DND-41 (cell line): ENCODE measurements around the gene POC1B.

ENCODE experiments used
- ATAC-seq: fragments of 200-7000 bp; cut with Tn5 transposase; 3 replicates; pipeline ENCODE4 v1.9.1; 2021; ENCODE audit warnings: low read depth; ENCODE audit not compliant: insufficient read depth
- DNase-seq: peaks from one replicate; pipeline ENCODE4 v3.0.0-alpha.2; 2020
- H2AFZ ChIP-seq: 2 replicates; pipeline ENCODE4 v1.6.0; 2012; ENCODE audit warnings: low read depth, low read length
- H3K27ac ChIP-seq: 2 replicates; pipeline ENCODE4 v1.5.1; 2012; ENCODE audit warnings: low read length, inconsistent platforms
- H3K27me3 ChIP-seq: fragments of 200-600 bp; sonication (generic); 2 replicates; pipeline ENCODE4 v1.6.0; 2012; ENCODE audit warnings: low read length, mild to moderate bottlenecking, inconsistent platforms; ENCODE audit not compliant: insufficient read depth, poor library complexity
- H3K36me3 ChIP-seq: 2 replicates; pipeline ENCODE4 v1.5.1; 2012; ENCODE audit warnings: low read length, inconsistent platforms; ENCODE audit not compliant: insufficient read depth
- H3K4me1 ChIP-seq: 2 replicates; pipeline ENCODE4 v1.5.1; 2012; ENCODE audit warnings: mild to moderate bottlenecking, low read length; ENCODE audit not compliant: insufficient read depth
- H3K4me2 ChIP-seq: 2 replicates; pipeline ENCODE4 v1.6.0; 2012; ENCODE audit warnings: mild to moderate bottlenecking, moderate library complexity, low read length, inconsistent platforms; ENCODE audit not compliant: insufficient read depth
- H3K4me3 ChIP-seq, 2 experiments: fragments of 200-600 bp in 1 of 2; shearing (Covaris generic) in 1 of 2; 2 replicates each; pipeline ENCODE4 v1.5.1; 2012 to 2016; ENCODE audit warnings: inconsistent platforms in 2 of 2, low read length in 2 of 2, mild to moderate bottlenecking in 2 of 2, low read depth in 1 of 2, moderate library complexity in 1 of 2
- H3K79me2 ChIP-seq: 2 replicates; pipeline ENCODE4 v1.6.0; 2012; ENCODE audit warnings: low read length, inconsistent platforms; ENCODE audit not compliant: insufficient read depth
- H3K9ac ChIP-seq: 2 replicates; pipeline ENCODE4 v1.6.0; 2012; ENCODE audit warnings: low read depth, mild to moderate bottlenecking, inconsistent platforms, low read length, moderate library complexity
- H3K9me3 ChIP-seq: 2 replicates; pipeline ENCODE4 v1.5.1; 2012; ENCODE audit warnings: low read length, moderate library complexity, mild to moderate bottlenecking, inconsistent platforms; ENCODE audit not compliant: insufficient read depth, severe bottlenecking
- H4K20me1 ChIP-seq: 2 replicates; pipeline ENCODE4 v1.6.0; 2012; ENCODE audit warnings: low read length; ENCODE audit not compliant: insufficient read depth
- CTCF ChIP-seq: IDR thresholded peaks from 2 replicates; pipeline ENCODE4 v1.5.1; 2012; ENCODE audit warnings: borderline replicate concordance, low read length, moderate library complexity, mild to moderate bottlenecking; ENCODE audit not compliant: poor library complexity, severe bottlenecking; ENCODE audit errors: extremely low read depth
- EZH2 ChIP-seq: IDR thresholded peaks from 3 replicates; pipeline ENCODE4 v1.6.1; 2012; ENCODE audit warnings: borderline replicate concordance, low read depth, mild to moderate bottlenecking, moderate library complexity, low read length, inconsistent platforms; ENCODE audit not compliant: severe bottlenecking

The POC1B gene

GRCh38 chr12:89370850-89371249 lies 155.0 kb downstream of the POC1B start:
- Histone ChIP-seq H3K9me3 (no peaks in the 10 kb centered on the region), H3K79me2 (no peaks in the 10 kb centered on the region), H3K36me3 (no peaks in the 10 kb centered on the region), H3K27me3 (no peaks in the 10 kb centered on the region), H3K4me1 (peaks cover 13% of the 10 kb centered on the region), H3K4me3 (no peak overlapping the region), H3K4me2 (no peak overlapping the region), H4K20me1 (no peaks in the 10 kb centered on the region), H3K9ac (no peak overlapping the region), H2AFZ (no peak overlapping the region), H3K27ac (no peak overlapping the region)
- peak; percentile 73 for ATAC-seq
- TF ChIP-seq EZH2 (no peak), CTCF (no peak)
- peak; percentile 52 for DNase-seq

GRCh38 chr12:89370421-89370831 lies 155.4 kb downstream of the POC1B start:
- H3K4me1 ChIP-seq: peaks cover 13% of the 10 kb centered on the region
- H3K27ac ChIP-seq: no peak overlapping the region
- no peak overlapping the region for H3K9ac ChIP-seq
- H3K4me3 ChIP-seq: no peak overlapping the region
- H3K36me3 ChIP-seq: no peaks in the 10 kb centered on the region
- peak; percentile 18; the same call in 1 of the 3 replicates for ATAC-seq
- DNase-seq: no peak
- no peaks in the 10 kb centered on the region for H3K9me3 ChIP-seq
- TF ChIP-seq EZH2 (no peak), CTCF (no peak)
- H2AFZ ChIP-seq: no peak overlapping the region
- H3K27me3 ChIP-seq: no peaks in the 10 kb centered on the region
- H3K79me2 ChIP-seq: no peaks in the 10 kb centered on the region
- H3K4me2 ChIP-seq: no peak overlapping the region
- no peaks in the 10 kb centered on the region for H4K20me1 ChIP-seq
